ENCODE results near the gene SLC45A3.

SLC45A3 gene

DNA sequence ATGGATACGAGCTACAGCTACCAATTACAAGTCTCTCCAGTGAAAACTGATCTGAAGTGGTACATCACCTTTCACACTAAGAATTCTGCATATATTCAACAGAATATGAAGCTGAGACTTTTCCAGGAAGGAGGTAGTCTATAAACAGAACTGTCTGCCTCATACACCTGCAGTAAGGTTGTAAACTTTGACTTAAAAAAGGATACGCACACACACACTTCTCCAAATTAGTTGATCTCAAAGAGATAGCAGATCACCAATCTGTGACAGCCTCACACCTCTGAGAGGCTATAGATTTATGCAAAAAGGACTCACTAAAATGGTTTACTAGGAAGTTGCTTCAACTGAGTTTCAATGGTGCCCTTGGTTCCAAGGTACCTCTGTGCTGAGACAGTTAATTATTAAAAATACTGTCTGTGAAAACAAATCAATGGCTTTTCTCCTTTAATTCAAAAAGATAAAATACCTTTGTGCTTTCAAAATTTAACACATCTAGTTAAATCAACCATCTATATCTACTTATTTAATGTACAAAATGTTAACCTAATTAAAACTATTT lies 66.4 kb downstream of the SLC45A3 start (continued):
- TF ChIP-seq, protein P1, sequence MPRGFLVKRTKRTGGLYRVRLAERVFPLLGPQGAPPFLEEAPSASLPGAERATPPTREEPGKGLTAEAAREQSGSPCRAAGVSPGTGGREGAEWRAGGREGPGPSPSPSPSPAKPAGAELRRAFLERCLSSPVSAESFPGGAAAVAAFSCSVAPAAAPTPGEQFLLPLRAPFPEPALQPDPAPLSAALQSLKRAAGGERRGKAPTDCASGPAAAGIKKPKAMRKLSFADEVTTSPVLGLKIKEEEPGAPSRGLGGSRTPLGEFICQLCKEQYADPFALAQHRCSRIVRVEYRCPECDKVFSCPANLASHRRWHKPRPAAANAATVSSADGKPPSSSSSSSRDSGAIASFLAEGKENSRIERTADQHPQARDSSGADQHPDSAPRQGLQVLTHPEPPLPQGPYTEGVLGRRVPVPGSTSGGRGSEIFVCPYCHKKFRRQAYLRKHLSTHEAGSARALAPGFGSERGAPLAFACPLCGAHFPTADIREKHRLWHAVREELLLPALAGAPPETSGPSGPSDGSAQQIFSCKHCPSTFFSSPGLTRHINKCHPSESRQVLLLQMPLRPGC (tag by site-specific recombination; IDR thresholded peaks at IDR 0.05): no peak
- TF ChIP-seq ZIC2 (tag by site-specific recombination; IDR thresholded peaks at IDR 0.05): no peak

GRCh38 chr1:205612556-205612955 lies 67.8 kb downstream of the SLC45A3 start:
- ChIA-PET CTCF (interaction anchor here (1.0 to 2.1 kb wide), 5 partner anchors 9 to 127 kb away, joined by 3 to 7 read pairs (median 4); no protein-coding TSS in a partner anchor), POLR2A (interaction anchor here (0.5 to 1.3 kb wide), 3 partner anchors 15 to 18 kb away, joined by 3 to 5 read pairs (median 3); no protein-coding TSS in a partner anchor)

DNA sequence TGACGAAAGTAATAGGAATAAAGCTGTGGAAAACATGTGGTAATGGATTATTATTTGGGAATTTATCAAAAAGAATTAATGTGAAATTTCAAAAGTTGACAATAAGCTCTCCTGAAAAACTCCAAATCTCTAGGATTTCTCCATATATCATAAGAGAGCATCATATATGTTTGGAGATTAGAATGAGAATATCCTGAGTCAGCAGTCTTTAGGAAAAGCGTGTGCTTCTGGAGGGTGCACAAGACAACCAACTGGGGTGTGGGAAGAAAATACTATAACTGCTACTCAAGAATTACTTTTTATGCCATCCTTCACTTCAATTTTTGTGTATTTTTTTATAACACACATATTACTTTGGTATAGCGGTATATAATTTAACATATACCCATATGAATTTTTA lies 68.2 kb downstream of the SLC45A3 start:
- ChIA-PET CTCF (interaction anchor here (1.0 to 1.5 kb wide), 4 partner anchors 10 to 99 kb away, joined by 3 to 4 read pairs (median 3); no protein-coding TSS in a partner anchor), POLR2A (interaction anchor here (0.6 kb wide), 1 partner anchor 19 kb away, joined by 3 read pairs; no protein-coding TSS in a partner anchor)
- no peak for TF ChIP-seq ZNF157 (tag by site-specific recombination; IDR thresholded peaks at IDR 0.05)
- no peak for TF ChIP-seq ZNF239 (tag by site-specific recombination; IDR thresholded peaks at IDR 0.05)

More at GRCh38 chr1:205612556-205612955, 67.8 kb downstream of the SLC45A3 start:
- peaks cover 8% of the 10 kb centered on the region for H3K4me1 ChIP-seq (ENCODE audit: control insufficient read depth, insufficient read depth, low read length)
- no peak for TF ChIP-seq ZNF366 (tag by site-specific recombination; conservative IDR thresholded peaks at IDR 0.05)
- TF ChIP-seq KLF17 (tag by site-specific recombination; IDR thresholded peaks at IDR 0.05): no peak
- TF ChIP-seq PRDM6 (tag by site-specific recombination; IDR thresholded peaks at IDR 0.05): no peak
- no peak for TF ChIP-seq ATF2 (tag by site-specific recombination; IDR thresholded peaks at IDR 0.05; ENCODE audit: low read depth)
- TF ChIP-seq ZFP69B (tag by site-specific recombination; IDR thresholded peaks at IDR 0.05): no peak
- no peak for TF ChIP-seq SP3 (tag by site-specific recombination; IDR thresholded peaks at IDR 0.05)
- no peak for TF ChIP-seq SETDB1 (IDR thresholded peaks at IDR 0.05; ENCODE audit: insufficient read length, low read length)
- no peak for TF ChIP-seq ZNF114 (tag by site-specific recombination; IDR thresholded peaks at IDR 0.05)
- TF ChIP-seq ZNF169 (tag by site-specific recombination; IDR thresholded peaks at IDR 0.05): no peak
- H3K27ac ChIP-seq (ENCODE audit: extremely low read depth, low read depth, low read length): no peak overlapping the region
- no peak overlapping the region for H3K4me3 ChIP-seq (ENCODE audit: low read depth, low read length)
- H3K9me3 ChIP-seq (ENCODE audit: control insufficient read depth, insufficient read depth, low read depth, low read length): no peaks in the 10 kb centered on the region
- peaks cover 10 to 25% of the 10 kb centered on the region in 2 experiments for H3K36me3 ChIP-seq (ENCODE audit: control insufficient read depth in 2 of 2, insufficient read depth in 1 of 2, low read length in 2 of 2)

More for the DNA sequence above, 68.2 kb downstream of the SLC45A3 start:
- H3K4me3 ChIP-seq (ENCODE audit: low read depth, low read length): no peak overlapping the region
- peaks cover 8% of the 10 kb centered on the region for H3K4me1 ChIP-seq (ENCODE audit: control insufficient read depth, insufficient read depth, low read length)
- H3K36me3 ChIP-seq (ENCODE audit: control insufficient read depth in 2 of 2, insufficient read depth in 1 of 2, low read length in 2 of 2): peaks cover 10 to 25% of the 10 kb centered on the region in 2 experiments
- H3K9me3 ChIP-seq (ENCODE audit: control insufficient read depth, insufficient read depth, low read depth, low read length): no peaks in the 10 kb centered on the region
- H3K27ac ChIP-seq (ENCODE audit: extremely low read depth, low read depth, low read length): no peak overlapping the region
